Keratinocyte (primary cell): ENCODE data around the gene PBX4. TPM values are rescaled to one million over a fixed set of nuclear protein-coding genes. Genes with fewer than 3 reads are reported as not detected.

Source experiments
- DNase-seq: peaks from one replicate; pipeline ENCODE4 v3.0.0-alpha.2; 2011; ENCODE audit warnings: low read depth, missing footprints, low spot score
- FAIRE-seq: peaks from 2 replicates; lab custom pipeline; 2011; peaks lifted over from hg19 to GRCh38; lab: Jason Lieb, UNC
- H2AFZ ChIP-seq: 2 replicates; pipeline ENCODE4 v1.6.0; 2012; ENCODE audit warnings: low read length, control low read depth, inconsistent platforms; ENCODE audit not compliant: control insufficient read depth
- H3K27ac ChIP-seq: 2 replicates; pipeline ENCODE4 v1.5.1; 2011; ENCODE audit warnings: low read length; ENCODE audit not compliant: control insufficient read depth, insufficient read depth
- H3K27me3 ChIP-seq: 3 replicates; pipeline ENCODE4 v1.6.0; 2011; ENCODE audit warnings: low read length; ENCODE audit not compliant: control insufficient read depth, insufficient read depth; ENCODE audit errors: extremely low read depth
- H3K36me3 ChIP-seq, 2 experiments: 2 replicates in 1 of 2; 3 replicates in 1 of 2; pipeline ENCODE4 v1.5.1; 2011; ENCODE audit warnings: low read length in 2 of 2, mild to moderate bottlenecking in 1 of 2; ENCODE audit not compliant: control insufficient read depth in 2 of 2, insufficient read depth in 2 of 2; ENCODE audit errors: extremely low read depth in 1 of 2
- H3K4me1 ChIP-seq: 3 replicates; pipeline ENCODE4 v1.5.1; 2011; ENCODE audit warnings: low read length; ENCODE audit not compliant: control insufficient read depth, insufficient read depth; ENCODE audit errors: extremely low read depth
- H3K4me2 ChIP-seq: 3 replicates; pipeline ENCODE4 v1.6.0; 2011; ENCODE audit warnings: low read depth, low read length; ENCODE audit not compliant: control insufficient read depth, insufficient read depth; ENCODE audit errors: extremely low read depth
- H3K4me3 ChIP-seq, 3 experiments: fragments of 200-600 bp in 1 of 3; sonication (generic) in 1 of 3; 2 replicates in 2 of 3; 3 replicates in 1 of 3; pipeline ENCODE4 v1.5.1; 2011 to 2016; ENCODE audit warnings: low read length in 3 of 3, mild to moderate bottlenecking in 3 of 3, control low read depth in 2 of 3, inconsistent platforms in 1 of 3, low read depth in 1 of 3, mixed read lengths in 1 of 3, mixed run types in 1 of 3, moderate library complexity in 1 of 3; ENCODE audit not compliant: control insufficient read depth in 2 of 3, insufficient read depth in 2 of 3; ENCODE audit errors: extremely low read depth in 1 of 3
- H3K79me2 ChIP-seq: 2 replicates; pipeline ENCODE4 v1.6.0; 2012; ENCODE audit warnings: low read length; ENCODE audit not compliant: control insufficient read depth, insufficient read depth
- H3K9ac ChIP-seq: 3 replicates; pipeline ENCODE4 v1.6.0; 2011; ENCODE audit warnings: low read length; ENCODE audit not compliant: control insufficient read depth, insufficient read depth; ENCODE audit errors: extremely low read depth
- H3K9me1 ChIP-seq: 3 replicates; pipeline ENCODE4 v1.6.0; 2011; ENCODE audit warnings: low read length; ENCODE audit not compliant: control insufficient read depth, insufficient read depth; ENCODE audit errors: extremely low read depth
- H3K9me3 ChIP-seq: 2 replicates; pipeline ENCODE4 v1.5.1; 2012; ENCODE audit warnings: low read depth, low read length; ENCODE audit not compliant: control insufficient read depth
- H4K20me1 ChIP-seq: 3 replicates; pipeline ENCODE4 v1.6.0; 2011; ENCODE audit warnings: low read length; ENCODE audit not compliant: control insufficient read depth, insufficient read depth; ENCODE audit errors: extremely low read depth
- EZH2 ChIP-seq: IDR thresholded peaks from one replicate; pipeline ENCODE4 v1.6.1; 2012; ENCODE audit warnings: inconsistent platforms, mild to moderate bottlenecking, low read length, moderate library complexity
- dilution Hi-C: fragments of 300-500 bp; cut with MboI; formaldehyde crosslinking; loops from one replicate; pipeline ENCODE4 v1.7.0; 2020; ENCODE audit warnings: low sequenced_read_pairs; ENCODE audit not compliant: extremely low pct_ligation_motif_present
- polyA plus RNA-seq, 5 experiments: library from polyadenylated mRNA; depleted of rRNA in 3 of 5; stranded (reverse) in 3 of 5; stranded (forward) in 1 of 5; unstranded in 1 of 5; fragments of >200 nt; gene quantifications; 1 replicate in 1 of 5; 2 replicates in 3 of 5; 3 replicates in 1 of 5; pipeline versions ENCODE4 v1.2.1 to v1.2.3, GENCODE V29; 2011 to 2012; ENCODE audit warnings: missing spikeins in 2 of 5, low read depth in 1 of 5, low replicate concordance in 1 of 5
- TF ChIP-seq, protein P1 (sequence below), 3 experiments: IDR thresholded peaks in 1 of 3; conservative IDR thresholded peaks in 1 of 3; optimal IDR thresholded peaks in 1 of 3; 2 replicates in 2 of 3; 3 replicates in 1 of 3; pipeline versions ENCODE3 to v1.5.1; 2011; ENCODE audit warnings: low read length in 3 of 3, mild to moderate bottlenecking in 3 of 3, moderate library complexity in 2 of 3, control low read depth in 1 of 3, inconsistent platforms in 1 of 3; ENCODE audit not compliant: insufficient read depth in 2 of 3; ENCODE audit errors: extremely low read depth in 1 of 3

PBX4 gene
- polyA plus RNA-seq, 1 donor (not counting 4 experiments of a cell fraction or from before 2014, with no cell fraction given): 1.7 TPM

- Histone ChIP-seq H3K36me3 (peaks cover 41 to 55% of the 10 kb centered on the region in 2 experiments), H3K4me3 (no peak overlapping the region), H3K27ac (no peak overlapping the region), H2AFZ (no peak overlapping the region), H3K4me2 (no peak overlapping the region), H3K9ac (no peak overlapping the region), H3K4me1 (peaks cover 12% of the 10 kb centered on the region), H3K9me1 (no peaks in the 10 kb centered on the region), H4K20me1 (peaks cover 6% of the 10 kb centered on the region), H3K27me3 (no peaks in the 10 kb centered on the region), H3K9me3 (no peaks in the 10 kb centered on the region), H3K79me2 (peaks cover 23% of the 10 kb centered on the region)
- dilution Hi-C loops: no loop called here
- DNase-seq (no peak), FAIRE-seq (no peak)
- TF ChIP-seq, protein P1, sequence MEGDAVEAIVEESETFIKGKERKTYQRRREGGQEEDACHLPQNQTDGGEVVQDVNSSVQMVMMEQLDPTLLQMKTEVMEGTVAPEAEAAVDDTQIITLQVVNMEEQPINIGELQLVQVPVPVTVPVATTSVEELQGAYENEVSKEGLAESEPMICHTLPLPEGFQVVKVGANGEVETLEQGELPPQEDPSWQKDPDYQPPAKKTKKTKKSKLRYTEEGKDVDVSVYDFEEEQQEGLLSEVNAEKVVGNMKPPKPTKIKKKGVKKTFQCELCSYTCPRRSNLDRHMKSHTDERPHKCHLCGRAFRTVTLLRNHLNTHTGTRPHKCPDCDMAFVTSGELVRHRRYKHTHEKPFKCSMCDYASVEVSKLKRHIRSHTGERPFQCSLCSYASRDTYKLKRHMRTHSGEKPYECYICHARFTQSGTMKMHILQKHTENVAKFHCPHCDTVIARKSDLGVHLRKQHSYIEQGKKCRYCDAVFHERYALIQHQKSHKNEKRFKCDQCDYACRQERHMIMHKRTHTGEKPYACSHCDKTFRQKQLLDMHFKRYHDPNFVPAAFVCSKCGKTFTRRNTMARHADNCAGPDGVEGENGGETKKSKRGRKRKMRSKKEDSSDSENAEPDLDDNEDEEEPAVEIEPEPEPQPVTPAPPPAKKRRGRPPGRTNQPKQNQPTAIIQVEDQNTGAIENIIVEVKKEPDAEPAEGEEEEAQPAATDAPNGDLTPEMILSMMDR (optimal IDR thresholded peaks at IDR 0.05 in 1 of 3, IDR thresholded peaks at IDR 0.05 in 1 of 3, conservative IDR thresholded peaks at IDR 0.05 in 1 of 3; ENCODE audit: extremely low read depth in 1 of 3, insufficient read depth in 2 of 3, low read length in 3 of 3): no peak
- no peak for TF ChIP-seq EZH2
Observed at GRCh38 chr19:19657397-19657783, 38.9 kb upstream of the PBX4 start.

DNA sequence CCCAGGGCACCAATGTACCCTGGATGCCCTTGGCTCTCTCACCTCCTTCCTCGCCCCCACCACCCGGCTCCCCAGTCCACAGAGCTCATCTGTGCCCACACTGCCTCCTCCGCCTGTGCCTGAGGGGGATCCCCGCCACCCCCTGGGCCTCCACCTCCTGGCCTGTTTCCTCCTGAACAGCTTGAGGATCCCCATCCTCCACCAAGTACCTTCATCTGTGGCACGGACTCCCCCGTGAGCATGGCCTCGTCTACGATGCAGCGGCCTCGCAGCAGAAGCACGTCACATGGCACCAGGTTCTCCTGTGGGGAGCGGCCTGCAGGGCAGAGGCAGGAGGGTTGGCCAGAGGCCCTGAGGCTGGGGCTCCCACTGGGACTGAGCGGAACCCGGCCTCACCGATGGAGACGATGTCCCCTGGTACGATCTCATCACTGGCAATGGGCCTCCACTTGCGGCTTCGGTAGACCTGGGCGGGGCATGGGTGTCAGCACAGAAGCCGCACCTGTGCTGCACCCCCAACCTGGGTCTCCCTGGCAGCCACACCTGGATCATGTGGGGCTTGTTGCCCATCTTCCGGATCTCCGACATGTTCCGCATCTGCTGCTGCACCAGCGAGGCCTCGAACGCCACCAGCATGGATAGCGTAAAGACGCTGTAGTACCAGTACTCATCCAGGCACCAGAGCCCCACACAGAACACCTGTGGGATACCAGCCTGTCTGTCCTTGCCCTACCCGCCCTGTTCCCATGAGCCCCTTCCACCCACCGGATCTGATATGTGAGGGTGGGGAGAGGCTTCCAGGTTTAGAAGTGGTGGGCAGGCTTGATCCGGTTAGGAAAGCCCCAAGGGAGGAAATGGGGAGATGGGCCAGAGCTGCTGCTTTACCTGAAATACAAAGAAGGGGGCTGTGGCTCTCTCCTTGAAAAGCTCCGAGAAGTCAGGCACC, 38.2 kb upstream of the PBX4 start:
- Histone ChIP-seq H4K20me1 (peaks cover 6% of the 10 kb centered on the region), H3K36me3 (peaks cover 43 to 61% of the 10 kb centered on the region in 2 experiments), H3K4me2 (no peak overlapping the region), H2AFZ (no peak overlapping the region), H3K27me3 (no peaks in the 10 kb centered on the region), H3K9ac (no peak overlapping the region), H3K4me3 (no peak overlapping the region), H3K27ac (no peak overlapping the region), H3K9me1 (no peaks in the 10 kb centered on the region), H3K9me3 (no peaks in the 10 kb centered on the region), H3K4me1 (peaks cover 6% of the 10 kb centered on the region), H3K79me2 (peaks cover 16% of the 10 kb centered on the region)
- DNase-seq (no peak), FAIRE-seq (no peak)
- TF ChIP-seq EZH2: no peak
- TF ChIP-seq, protein P1 (optimal IDR thresholded peaks at IDR 0.05 in 1 of 3, IDR thresholded peaks at IDR 0.05 in 1 of 3, conservative IDR thresholded peaks at IDR 0.05 in 1 of 3; ENCODE audit: extremely low read depth in 1 of 3, insufficient read depth in 2 of 3, low read length in 3 of 3): no peak
- dilution Hi-C loops: no loop called here
